ENCODE data around the gene PLXNA2.
A peak's percentile ranks its signal among the peaks of the same experiment; 100 is the strongest.

PLXNA2 gene

GRCh38 chr1:208068407-208068806 lies 175.8 kb downstream of the PLXNA2 start:
- no peak for DNase-seq (ENCODE audit: low read depth, low spot score)

GRCh38 chr1:208066583-208066982 lies 177.6 kb downstream of the PLXNA2 start:
- DNase-seq (ENCODE audit: low read depth, low spot score), result no peak

DNA sequence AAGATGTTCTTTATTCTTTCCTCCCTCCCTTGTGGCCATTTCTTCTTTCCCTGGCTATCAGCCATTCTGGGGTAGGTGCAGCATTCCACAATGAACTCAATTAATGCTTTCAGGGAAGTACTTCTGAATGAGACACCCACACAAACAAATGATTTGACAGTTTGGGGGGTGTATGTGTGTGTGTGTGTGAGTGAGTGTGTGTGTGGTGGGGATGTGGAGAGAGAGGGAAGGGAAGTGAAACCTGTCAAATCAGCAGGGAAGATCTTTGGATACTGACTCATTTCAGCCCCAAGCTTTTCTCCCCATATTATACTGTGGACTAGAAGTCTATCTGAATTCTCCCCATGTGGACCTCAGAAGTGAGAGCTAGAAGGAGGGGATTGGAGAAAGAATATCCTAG lies 178.3 kb downstream of the PLXNA2 start:
- DNase-seq (ENCODE audit: low read depth, low spot score), result peak; percentile 61

DNA sequence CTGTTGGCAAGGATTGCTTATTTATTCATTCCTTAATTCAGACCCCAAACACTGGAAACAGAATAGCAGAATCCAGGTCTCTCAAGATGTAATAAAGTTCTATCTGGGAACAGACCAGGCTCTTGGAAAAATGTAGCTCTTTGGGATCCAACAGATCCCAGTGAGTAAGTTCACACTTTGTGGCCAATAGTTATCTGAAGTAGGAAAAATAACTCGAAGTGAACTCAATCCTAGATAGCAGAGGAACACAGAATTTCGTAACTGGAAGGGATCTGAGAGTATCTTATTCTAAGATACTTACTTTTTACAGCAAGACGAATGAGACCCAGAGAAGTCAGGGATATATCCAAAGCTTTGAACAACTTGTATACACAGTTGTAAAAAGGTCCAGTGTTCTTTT lies 182.6 kb downstream of the PLXNA2 start:
- DNase-seq (ENCODE audit: low read depth, low spot score), result no peak

DNA sequence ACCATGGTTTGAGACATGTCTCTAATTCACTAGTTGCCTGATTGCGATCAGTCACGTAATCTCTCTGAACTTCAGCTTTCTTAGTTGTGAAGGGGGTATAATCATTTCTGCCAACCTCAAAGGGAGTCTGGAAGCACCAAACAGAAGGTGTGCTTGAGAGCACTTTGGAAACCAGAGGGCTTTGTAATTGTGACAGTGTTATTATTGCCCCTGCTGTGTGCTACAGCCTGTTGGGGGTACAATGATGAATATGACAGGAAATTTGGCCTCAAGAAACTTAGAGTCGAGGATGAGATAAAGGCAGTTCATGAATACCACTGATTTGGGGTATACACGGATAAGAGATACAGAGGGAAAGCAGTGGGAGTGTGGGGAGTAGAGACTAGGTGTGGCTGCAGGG lies 183.1 kb downstream of the PLXNA2 start:
- DNase-seq (ENCODE audit: low read depth, low spot score), result no peak

DNA sequence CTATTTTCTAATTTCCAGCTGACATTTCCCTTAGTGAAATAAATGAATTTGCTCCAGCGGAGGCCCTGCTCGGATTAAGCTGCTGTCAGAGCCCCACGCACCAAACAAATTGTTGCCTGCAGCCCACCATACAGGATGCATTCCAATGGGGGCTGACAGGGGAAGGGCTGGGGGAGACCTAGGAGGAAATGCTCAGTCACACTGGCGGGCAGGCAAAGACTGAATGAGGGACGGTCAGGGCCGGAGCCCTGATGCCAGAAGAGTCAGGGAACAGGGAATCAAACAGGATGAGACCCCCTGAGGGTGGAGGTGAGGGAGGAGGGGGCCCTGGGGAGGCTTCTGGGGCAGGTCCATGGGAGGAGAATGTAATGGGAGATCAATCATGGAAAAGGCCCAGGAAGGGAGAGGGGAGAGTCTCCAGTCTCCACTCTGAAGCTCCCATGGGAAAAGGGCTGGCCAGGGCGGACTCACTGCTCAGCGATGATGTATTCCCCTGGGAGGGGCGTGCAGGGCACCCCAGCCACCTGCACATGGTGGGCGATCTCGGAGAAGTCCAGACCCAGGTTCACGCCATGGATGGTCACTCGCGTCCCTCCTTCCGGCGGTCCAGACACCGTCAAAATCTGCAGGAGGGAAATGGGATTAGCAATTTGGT lies 183.8 kb downstream of the PLXNA2 start:
- DNase-seq (ENCODE audit: low read depth, low spot score), result no peak

- peak; percentile 9 for DNase-seq (ENCODE audit: low read depth, low spot score)
Observed at GRCh38 chr1:208059409-208060001, 184.7 kb downstream of the PLXNA2 start.

- peak; percentile 51 for DNase-seq (ENCODE audit: low read depth, low spot score)
Observed at GRCh38 chr1:208058756-208059155, 185.4 kb downstream of the PLXNA2 start.

DNA sequence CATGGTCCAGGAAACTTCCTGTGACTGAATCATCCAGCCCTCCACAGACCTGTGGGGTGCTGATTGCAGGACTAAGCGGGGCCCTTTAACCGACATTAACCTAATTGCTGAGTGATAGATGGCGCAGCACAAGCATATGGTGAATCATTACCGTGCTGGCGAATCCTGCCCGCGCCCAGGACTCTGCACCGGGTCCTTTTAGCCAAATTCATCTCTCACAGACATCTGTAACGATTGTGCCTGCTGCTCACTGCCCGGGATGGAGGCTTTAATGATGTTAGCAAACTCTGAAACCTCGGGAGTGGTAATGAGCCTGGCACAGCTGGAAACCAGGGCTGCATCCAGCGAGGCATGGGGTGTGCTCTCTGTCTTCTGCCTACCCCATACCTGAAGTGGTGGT lies 185.9 kb downstream of the PLXNA2 start:
- DNase-seq (ENCODE audit: low read depth, low spot score), result no peak

DNA sequence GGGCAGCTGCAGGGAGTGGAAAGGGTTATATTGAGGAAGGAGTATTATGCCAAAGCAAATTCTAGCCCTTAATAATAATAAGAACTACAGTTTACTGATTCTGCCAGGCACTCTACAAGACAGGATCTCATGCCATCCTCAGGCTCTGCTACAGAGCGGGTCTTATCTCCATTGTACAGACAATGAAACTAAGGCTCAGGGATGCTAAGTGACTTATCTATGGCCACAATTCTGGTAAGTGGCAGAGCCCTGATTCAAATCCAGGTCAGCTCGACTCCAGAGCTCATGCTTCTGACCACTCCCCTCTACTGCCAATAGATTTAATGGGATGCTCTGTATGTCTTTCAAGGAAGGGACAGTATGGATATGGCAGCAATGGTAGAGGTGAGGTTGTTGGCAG lies 187.1 kb downstream of the PLXNA2 start:
- DNase-seq (ENCODE audit: low read depth, low spot score), result no peak

DNA sequence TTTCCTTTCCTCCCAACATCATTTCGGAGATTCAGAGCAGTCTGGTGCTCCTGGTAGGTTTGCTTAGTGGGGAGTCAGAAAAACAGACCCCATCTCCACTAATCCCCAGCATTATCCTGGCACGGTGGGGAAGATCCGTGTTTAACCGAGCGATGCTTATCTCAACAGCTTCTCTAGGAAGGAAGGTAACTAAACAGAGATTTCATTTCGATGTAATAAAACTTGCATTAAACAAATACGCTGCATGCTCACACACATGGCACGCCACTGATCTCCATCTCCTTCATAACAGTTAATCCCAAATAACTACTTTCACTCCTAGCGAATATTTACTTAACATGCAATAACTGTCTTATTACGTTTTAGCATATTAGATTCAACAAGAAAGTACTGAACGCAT lies 188.6 kb downstream of the PLXNA2 start:
- no peak for DNase-seq (ENCODE audit: low read depth, low spot score)

- peak; percentile 15 for DNase-seq (ENCODE audit: low read depth, low spot score)
Observed at GRCh38 chr1:208054911-208055379, 189.2 kb downstream of the PLXNA2 start.

- peak; percentile 19 for DNase-seq (ENCODE audit: low read depth, low spot score)
Observed at GRCh38 chr1:208054485-208054884, 189.7 kb downstream of the PLXNA2 start.

DNA sequence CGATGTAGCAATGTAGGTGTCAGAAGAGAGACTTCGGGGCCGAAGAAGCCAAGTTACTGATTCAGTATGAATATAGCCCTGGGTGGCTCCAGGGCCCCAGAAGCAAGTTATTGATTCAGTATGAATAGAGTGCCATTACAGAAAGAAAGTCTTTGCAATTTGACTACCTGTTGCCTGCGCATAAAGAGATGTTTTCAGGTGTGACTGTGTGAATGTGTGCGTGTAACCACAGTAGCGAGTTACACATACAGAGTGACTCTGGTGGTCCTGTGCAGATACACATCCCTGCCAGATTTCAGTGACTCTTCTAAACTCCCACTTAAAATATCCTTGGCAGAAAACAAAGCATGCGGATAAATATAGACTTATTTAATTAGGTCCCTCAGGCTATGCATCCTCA lies 190.5 kb downstream of the PLXNA2 start:
- no peak for DNase-seq (ENCODE audit: low read depth, low spot score)

DNA sequence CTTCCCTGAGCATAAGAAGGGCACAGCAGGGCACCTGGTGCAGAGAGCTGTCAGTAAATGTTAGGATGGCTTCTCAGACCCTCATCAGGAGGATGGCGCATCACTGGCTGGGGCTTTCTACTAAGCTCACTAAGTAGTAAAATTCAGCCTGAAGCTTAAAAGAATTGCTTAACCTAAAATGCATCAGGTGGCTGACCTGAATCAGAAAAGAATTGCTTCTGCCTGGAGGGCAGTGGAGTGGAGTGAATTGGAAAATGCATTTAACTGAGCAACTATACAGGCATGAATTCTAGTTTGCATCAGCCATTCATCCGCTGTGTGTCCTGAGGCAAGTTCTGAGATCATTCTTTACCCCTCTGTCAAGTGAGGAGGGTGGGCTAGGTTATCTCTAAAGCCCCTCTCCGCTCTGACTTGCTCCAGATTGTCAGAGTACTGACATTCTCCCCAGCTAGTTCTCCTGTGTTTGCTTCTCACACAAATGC lies 191.2 kb downstream of the PLXNA2 start:
- no peak for DNase-seq (ENCODE audit: low read depth, low spot score)

- DNase-seq (ENCODE audit: low read depth, low spot score), result no peak
Observed at GRCh38 chr1:208052135-208052534, 192.0 kb downstream of the PLXNA2 start.

GRCh38 chr1:208051651-208052050 lies 192.5 kb downstream of the PLXNA2 start:
- DNase-seq (ENCODE audit: low read depth, low spot score), result no peak

DNA sequence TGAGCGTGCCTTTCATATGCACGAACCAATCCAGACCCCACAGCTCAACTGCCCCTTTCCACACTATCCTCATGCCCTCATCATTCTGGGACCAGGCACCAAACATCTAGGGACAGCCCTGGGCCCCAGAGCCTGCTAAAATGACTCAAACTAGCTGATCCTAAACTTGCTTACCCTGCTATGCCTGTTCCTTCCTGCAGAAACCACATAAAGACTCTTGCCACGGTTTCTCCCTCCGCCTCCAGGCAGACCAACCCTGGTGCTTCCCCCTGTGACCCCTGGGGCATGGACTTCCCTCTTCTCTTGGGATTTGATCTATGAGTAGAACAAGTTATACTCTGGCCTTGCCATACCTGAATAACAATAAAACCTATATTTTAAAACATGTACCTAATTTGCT lies 195.3 kb downstream of the PLXNA2 start:
- DNase-seq (ENCODE audit: low read depth, low spot score), result no peak

DNA sequence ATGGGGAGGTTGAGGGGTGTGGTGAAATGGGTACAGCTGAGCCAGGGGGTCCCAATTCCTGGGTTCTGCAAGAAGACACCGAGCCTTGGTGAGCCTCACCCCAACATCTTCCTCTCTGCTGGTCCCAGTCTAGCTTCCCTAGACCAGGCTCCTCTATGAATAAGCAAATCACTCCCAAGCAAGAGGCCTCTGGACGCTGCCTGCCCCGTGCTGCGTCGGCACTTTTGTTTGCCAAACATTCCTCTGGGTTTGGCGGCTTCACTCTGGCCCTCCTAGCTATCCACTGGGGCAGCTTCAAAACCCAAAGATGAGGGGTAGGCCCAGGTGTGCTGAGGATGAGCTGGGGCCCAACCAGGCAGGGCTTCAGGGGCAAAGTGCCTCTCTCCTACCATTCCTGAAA lies 196.2 kb downstream of the PLXNA2 start:
- DNase-seq (ENCODE audit: low read depth, low spot score), result peak; percentile 65

GRCh38 chr1:208047476-208047934 lies 196.7 kb downstream of the PLXNA2 start:
- DNase-seq (ENCODE audit: low read depth, low spot score), result peak; percentile 81

GRCh38 chr1:208045463-208046260 lies 198.5 kb downstream of the PLXNA2 start:
- DNase-seq (ENCODE audit: low read depth, low spot score), result no peak
